ENCODE results near the gene RAD18. TPM values are rescaled to one million over a fixed set of nuclear protein-coding genes. Genes with fewer than 3 reads are reported as not detected.

RAD18 gene
- polyA plus RNA-seq, 1 donor from 2014 or later, result 4.7 TPM

GRCh38 chr3:8987226-8987625, 24.0 kb upstream of the RAD18 start:
- H3K4me3 ChIP-seq (ENCODE audit: low read length), result no peak overlapping the region
- H3K27me3 ChIP-seq (ENCODE audit: insufficient read depth, low read depth, low read length), result no peaks in the 10 kb centered on the region
- H3K9ac ChIP-seq (ENCODE audit: low read length), result no peak overlapping the region
- no peaks in the 10 kb centered on the region for H4K20me1 ChIP-seq (ENCODE audit: insufficient read depth)
- H3K9me3 ChIP-seq (ENCODE audit: low read length), result no peaks in the 10 kb centered on the region
- H3K4me2 ChIP-seq (ENCODE audit: low read length), result no peak overlapping the region
- peaks cover 18% of the 10 kb centered on the region for H3K36me3 ChIP-seq (ENCODE audit: insufficient read depth, low read length)
- no peaks in the 10 kb centered on the region for H3K79me2 ChIP-seq (replicated peaks; ENCODE audit: insufficient read depth, low read length)
- no peak overlapping the region for H3K27ac ChIP-seq (ENCODE audit: low read length)
- H3K9me2 ChIP-seq (ENCODE audit: insufficient read depth, low read length), result no peaks in the 10 kb centered on the region
- TF ChIP-seq EZH2 (IDR thresholded peaks at IDR 0.05; ENCODE audit: borderline replicate concordance, insufficient read depth, low read length, poor library complexity, severe bottlenecking) (no peak), CTCF (IDR thresholded peaks at IDR 0.05; ENCODE audit: poor library complexity, severe bottlenecking) (no peak), POLR2AphosphoS5 (IDR thresholded peaks at IDR 0.05) (no peak), TAF1 (IDR thresholded peaks at IDR 0.05; ENCODE audit: low read depth) (no peak), RAD21 (conservative IDR thresholded peaks at IDR 0.05) (no peak), EP300 (conservative IDR thresholded peaks at IDR 0.05; ENCODE audit: poor library complexity, severe bottlenecking) (no peak), MXI1 (conservative IDR thresholded peaks at IDR 0.05; ENCODE audit: poor library complexity, severe bottlenecking) (no peak), REST (IDR thresholded peaks at IDR 0.05; ENCODE audit: borderline replicate concordance) (no peak), SMC3 (conservative IDR thresholded peaks at IDR 0.05; ENCODE audit: poor library complexity) (no peak)
- no peak overlapping the region for H2AFZ ChIP-seq (ENCODE audit: low read depth, low read length)
- no peaks in the 10 kb centered on the region for H3F3A ChIP-seq (ENCODE audit: insufficient read depth, low read length, poor library complexity, severe bottlenecking)

- H2AFZ ChIP-seq (ENCODE audit: low read depth, low read length), result no peak overlapping the region
- no peaks in the 10 kb centered on the region for H4K20me1 ChIP-seq (ENCODE audit: insufficient read depth)
- H3K9me3 ChIP-seq (ENCODE audit: low read length), result no peaks in the 10 kb centered on the region
- no peaks in the 10 kb centered on the region for H3K79me2 ChIP-seq (replicated peaks; ENCODE audit: insufficient read depth, low read length)
- H3K27ac ChIP-seq (ENCODE audit: low read length), result no peak overlapping the region
- H3K4me3 ChIP-seq (ENCODE audit: low read length), result no peak overlapping the region
- H3K9me2 ChIP-seq (ENCODE audit: insufficient read depth, low read length), result no peaks in the 10 kb centered on the region
- peaks cover 18% of the 10 kb centered on the region for H3K36me3 ChIP-seq (ENCODE audit: insufficient read depth, low read length)
- no peak overlapping the region for H3K9ac ChIP-seq (ENCODE audit: low read length)
- TF ChIP-seq POLR2AphosphoS5 (IDR thresholded peaks at IDR 0.05) (no peak), RAD21 (conservative IDR thresholded peaks at IDR 0.05) (no peak), CTCF (IDR thresholded peaks at IDR 0.05; ENCODE audit: poor library complexity, severe bottlenecking) (no peak), MXI1 (conservative IDR thresholded peaks at IDR 0.05; ENCODE audit: poor library complexity, severe bottlenecking) (no peak), REST (IDR thresholded peaks at IDR 0.05; ENCODE audit: borderline replicate concordance) (no peak), TAF1 (IDR thresholded peaks at IDR 0.05; ENCODE audit: low read depth) (no peak), SMC3 (conservative IDR thresholded peaks at IDR 0.05; ENCODE audit: poor library complexity) (no peak), EP300 (conservative IDR thresholded peaks at IDR 0.05; ENCODE audit: poor library complexity, severe bottlenecking) (no peak), EZH2 (IDR thresholded peaks at IDR 0.05; ENCODE audit: borderline replicate concordance, insufficient read depth, low read length, poor library complexity, severe bottlenecking) (no peak)
- H3K27me3 ChIP-seq (ENCODE audit: insufficient read depth, low read depth, low read length), result no peaks in the 10 kb centered on the region
- no peaks in the 10 kb centered on the region for H3F3A ChIP-seq (ENCODE audit: insufficient read depth, low read length, poor library complexity, severe bottlenecking)
- H3K4me2 ChIP-seq (ENCODE audit: low read length), result no peak overlapping the region
These were observed 23.5 kb upstream of the RAD18 start for GRCh38 chr3:8986741-8987140.
